Measurements from ENCODE around the gene PPP1R10. TPM values are rescaled to one million over a fixed set of nuclear protein-coding genes. Genes with fewer than 3 reads are reported as not detected.

PPP1R10 gene
- total RNA-seq, 1 donor from 2014 or later, result 43.6 TPM

- FAIRE-seq, result no peak
Measured at GRCh38 chr6:30625511-30625910, 8.5 kb upstream of the PPP1R10 start.

GRCh38 chr6:30619561-30619960 lies 2.5 kb upstream of the PPP1R10 start:
- FAIRE-seq (no peak), DNase-seq (ENCODE audit: low spot score in 2 of 2) (no peak)

More at GRCh38 chr6:30625511-30625910, 8.5 kb upstream of the PPP1R10 start:
- DNase-seq (ENCODE audit: low spot score in 2 of 2), result no peak

GRCh38 chr6:30618270-30618797 lies 1.3 kb upstream of the PPP1R10 start:
- DNase-seq (ENCODE audit: low spot score in 2 of 2), result no peak
- no peak for FAIRE-seq

GRCh38 chr6:30617565-30618269 lies 674 bp upstream of the PPP1R10 start, which contains the start of gene MRPS18B:
Gene MRPS18B (plus strand): TSS chr6:30617840. CDS start chr6:30617866, 26 bp downstream.
- DNase-seq (ENCODE audit: low spot score in 2 of 2) (peak; percentile 71 to 76), FAIRE-seq (no peak)

GRCh38 chr6:30615958-30616810 lies 859 bp downstream of the PPP1R10 start:
- FAIRE-seq, result no peak
- no peak for DNase-seq (ENCODE audit: low spot score in 2 of 2)

- DNase-seq (ENCODE audit: low spot score in 2 of 2) (no peak), FAIRE-seq (no peak)
Measured at GRCh38 chr6:30615219-30615957, 1.7 kb downstream of the PPP1R10 start.

- DNase-seq (ENCODE audit: low spot score in 2 of 2) (peak; percentile 73 to 77), FAIRE-seq (peak; percentile 72)
Measured at GRCh38 chr6:30614843-30615218, 2.2 kb downstream of the PPP1R10 start.

GRCh38 chr6:30614044-30614842 lies 2.8 kb downstream of the PPP1R10 start:
- FAIRE-seq (no peak), DNase-seq (ENCODE audit: low spot score in 2 of 2) (no peak)

- FAIRE-seq (no peak), DNase-seq (ENCODE audit: low spot score in 2 of 2) (no peak)
Measured at GRCh38 chr6:30613251-30614043, 3.6 kb downstream of the PPP1R10 start.

- DNase-seq (ENCODE audit: low spot score in 2 of 2) (no peak), FAIRE-seq (no peak)
Measured at GRCh38 chr6:30612687-30613248, 4.3 kb downstream of the PPP1R10 start.

- DNase-seq (ENCODE audit: low spot score in 2 of 2) (no peak), FAIRE-seq (no peak)
Measured at GRCh38 chr6:30612213-30612612, 4.8 kb downstream of the PPP1R10 start.

GRCh38 chr6:30611856-30612194 lies 5.2 kb downstream of the PPP1R10 start:
- no peak for FAIRE-seq

GRCh38 chr6:30611150-30611855 lies 5.7 kb downstream of the PPP1R10 start:
- no peak for DNase-seq (ENCODE audit: low spot score in 2 of 2)

More at GRCh38 chr6:30611856-30612194, 5.2 kb downstream of the PPP1R10 start:
- DNase-seq (ENCODE audit: low spot score in 2 of 2), result no peak

GRCh38 chr6:30610065-30610464 lies 7.0 kb downstream of the PPP1R10 start:
- FAIRE-seq (no peak), DNase-seq (ENCODE audit: low spot score in 2 of 2) (no peak)

More at GRCh38 chr6:30611150-30611855, 5.7 kb downstream of the PPP1R10 start:
- no peak for FAIRE-seq

- no peak for FAIRE-seq
- DNase-seq (ENCODE audit: low spot score in 2 of 2), result no peak
Measured at GRCh38 chr6:30603961-30604360, 13.1 kb downstream of the PPP1R10 start.

- no peak for DNase-seq (ENCODE audit: low spot score in 2 of 2)
- no peak for FAIRE-seq
Measured at GRCh38 chr6:30601815-30602641, 15.0 kb downstream of the PPP1R10 start.

- FAIRE-seq (no peak), DNase-seq (ENCODE audit: low spot score in 2 of 2) (no peak)
Measured at GRCh38 chr6:30601436-30601814, 15.6 kb downstream of the PPP1R10 start.
